Medulla oblongata (tissue), 1 donor: ENCODE data around the gene CEP170.
"Not testable (repeated sequence)": the region's sequence is repeated elsewhere in the genome, so short reads cannot be mapped to it uniquely, and the experiment has no call there.

Experiments used
- DNase-seq: peaks from one replicate; pipeline ENCODE4 v3.0.0-alpha.2; 2015; ENCODE audit errors: extremely low spot score

Gene CEP170

GRCh38 chr1:243233908-243234307 lies 21.2 kb downstream of the CEP170 start:
- no peak for DNase-seq

GRCh38 chr1:243230914-243231313 lies 24.2 kb downstream of the CEP170 start:
- DNase-seq: no peak

GRCh38 chr1:243229526-243229925 lies 25.6 kb downstream of the CEP170 start:
- DNase-seq: no peak

DNA sequence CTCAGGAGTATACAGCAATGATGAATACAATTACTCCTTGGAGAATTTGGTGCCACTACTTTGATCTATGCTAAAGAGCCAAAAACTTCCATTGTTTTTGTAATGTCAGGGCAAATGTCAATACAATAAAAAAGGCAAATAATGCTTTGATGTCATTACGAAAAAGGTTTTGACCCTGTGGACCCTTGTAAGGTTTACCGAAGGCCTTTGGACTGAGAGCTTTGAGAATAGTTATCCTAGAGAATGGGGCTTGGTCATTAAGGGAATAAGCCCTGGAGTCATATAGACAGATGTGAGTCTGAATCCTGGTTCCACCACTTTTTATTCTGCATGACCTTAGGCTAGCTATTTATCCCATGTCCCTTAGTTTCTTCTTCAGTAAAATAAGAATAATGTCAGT lies 27.5 kb downstream of the CEP170 start:
- DNase-seq: no peak

- no peak for DNase-seq
Measured at GRCh38 chr1:243218059-243218458, 37.0 kb downstream of the CEP170 start.

- no peak for DNase-seq
Measured at GRCh38 chr1:243217349-243217748, 37.7 kb downstream of the CEP170 start.

DNA sequence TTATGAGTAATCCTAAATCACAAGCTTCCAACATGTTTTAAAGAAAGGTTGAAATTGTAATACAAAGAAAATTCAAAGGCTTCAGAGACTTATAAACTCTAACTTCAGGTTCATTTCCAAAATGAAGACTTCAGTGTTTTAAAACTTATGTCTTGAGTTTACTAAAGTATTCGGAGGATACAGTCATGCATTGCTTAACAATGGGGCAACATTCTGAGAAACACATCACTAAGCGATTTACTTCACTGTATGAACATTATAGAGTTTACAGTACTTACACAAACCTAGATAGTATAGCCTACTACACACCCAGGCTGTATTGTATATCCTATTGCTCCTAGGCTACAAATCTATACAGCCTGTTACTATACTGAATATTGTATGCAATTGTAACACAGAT lies 38.3 kb downstream of the CEP170 start:
- no peak for DNase-seq

DNA sequence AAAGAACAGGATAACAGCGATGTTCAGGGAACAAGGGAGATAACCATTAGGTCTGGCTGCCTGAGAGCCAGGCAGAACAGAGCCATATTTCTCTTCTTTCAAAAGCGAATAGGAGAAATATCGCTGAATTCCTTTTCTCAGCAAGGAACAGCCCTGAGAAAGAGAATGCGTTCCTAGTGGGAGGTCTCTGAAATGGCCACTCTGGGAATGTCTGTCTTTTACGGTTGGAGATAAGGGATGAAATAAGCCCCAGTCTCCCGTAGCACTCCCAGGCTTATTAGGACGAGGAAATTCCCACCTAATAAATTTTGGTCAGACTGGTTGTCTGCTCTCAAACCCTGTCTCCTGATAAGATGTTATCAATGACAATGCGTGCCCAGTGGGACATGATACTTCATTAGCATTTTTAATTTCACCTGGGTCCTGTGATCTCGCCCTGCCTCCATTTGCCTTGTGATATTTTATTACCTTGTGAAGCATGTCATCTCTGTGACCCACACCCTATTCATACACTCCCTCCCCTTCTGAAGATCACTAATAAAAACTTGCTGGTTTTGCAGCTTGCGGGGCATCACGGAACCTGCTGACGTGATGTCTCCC lies 39.7 kb downstream of the CEP170 start:
- DNase-seq: not testable (repeated sequence)

DNA sequence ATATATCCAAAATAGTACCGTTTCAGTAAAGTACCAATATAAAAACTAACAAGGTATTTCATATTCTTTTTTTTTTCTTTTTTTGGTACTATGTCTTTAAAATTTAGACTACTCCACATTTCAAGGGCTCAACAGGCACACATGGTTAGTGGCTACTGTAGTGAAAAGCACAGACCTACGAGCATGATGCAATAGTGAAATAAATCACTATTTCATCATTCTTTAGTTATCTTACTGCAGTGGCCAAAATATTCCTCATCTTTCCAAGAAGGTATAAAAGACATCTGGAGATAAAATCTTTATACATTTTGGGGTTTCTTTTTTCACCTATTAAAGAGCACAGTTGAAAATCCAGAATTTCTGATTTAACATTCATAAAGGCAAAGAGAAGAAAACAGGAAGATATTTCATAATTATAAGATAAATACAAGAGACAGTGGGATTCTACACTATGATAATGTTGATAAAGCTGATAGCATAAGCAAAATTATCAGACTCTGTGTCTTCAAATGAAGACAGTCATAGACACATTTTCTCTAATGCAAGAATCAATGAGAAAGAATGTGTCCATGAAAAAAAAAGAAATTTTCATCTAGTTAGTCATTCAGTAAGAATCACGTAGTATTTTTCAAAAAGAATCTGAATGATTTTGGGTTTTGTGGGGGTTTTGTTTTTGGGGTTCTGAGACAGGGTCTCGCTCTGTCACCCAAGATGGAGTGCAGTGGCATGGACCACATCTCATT lies 41.9 kb downstream of the CEP170 start:
- no peak for DNase-seq

DNA sequence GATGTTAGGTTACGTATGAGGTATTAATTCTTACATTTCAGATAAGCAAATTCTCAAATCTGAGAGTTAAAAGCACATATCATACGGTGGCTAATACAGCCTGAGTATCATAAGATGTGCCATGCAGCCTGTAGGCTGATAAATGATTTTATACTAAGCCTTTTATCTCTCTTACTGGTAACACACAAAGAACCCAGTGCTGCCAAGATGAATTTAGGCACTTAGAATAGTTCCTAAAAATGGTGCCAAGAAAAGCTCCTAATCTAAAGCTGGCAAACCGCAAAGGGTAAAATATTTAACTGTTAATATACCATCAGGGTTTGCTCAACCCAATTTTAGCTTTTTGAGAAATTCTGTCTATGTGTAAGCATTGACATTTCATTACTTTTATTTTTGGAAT lies 43.1 kb downstream of the CEP170 start:
- not testable (repeated sequence) for DNase-seq

- not testable (repeated sequence) for DNase-seq
Measured at GRCh38 chr1:243205026-243205501, 50.0 kb downstream of the CEP170 start.

DNA sequence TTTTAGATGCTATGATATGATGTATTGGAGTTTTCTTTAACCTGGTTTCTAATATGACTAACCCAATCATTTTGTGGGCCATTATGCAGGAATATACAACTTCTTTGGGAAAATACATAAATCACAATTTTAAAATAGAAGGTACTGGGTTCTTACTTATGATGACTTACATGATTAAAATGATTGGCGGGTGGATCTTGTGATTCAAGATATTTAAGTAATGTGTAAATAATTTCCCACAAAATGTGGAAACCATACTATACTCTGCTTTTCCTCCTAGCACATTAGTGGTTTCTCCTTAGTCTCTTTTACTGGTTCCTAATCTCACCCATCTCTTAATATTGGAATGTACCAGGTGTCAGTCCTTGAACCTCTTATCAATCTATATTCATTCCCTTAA lies 50.7 kb downstream of the CEP170 start:
- DNase-seq: not testable (repeated sequence)

- not testable (repeated sequence) for DNase-seq
Measured at GRCh38 chr1:243203196-243203595, 51.9 kb downstream of the CEP170 start.

GRCh38 chr1:243201316-243201715 lies 53.8 kb downstream of the CEP170 start:
- not testable (repeated sequence) for DNase-seq

- not testable (repeated sequence) for DNase-seq
Measured at GRCh38 chr1:243197524-243197923, 57.6 kb downstream of the CEP170 start.

- not testable (repeated sequence) for DNase-seq
Measured at GRCh38 chr1:243193330-243193729, 61.8 kb downstream of the CEP170 start.

- DNase-seq: peak; percentile 69
Measured at GRCh38 chr1:243186201-243186995, 68.7 kb downstream of the CEP170 start.

DNA sequence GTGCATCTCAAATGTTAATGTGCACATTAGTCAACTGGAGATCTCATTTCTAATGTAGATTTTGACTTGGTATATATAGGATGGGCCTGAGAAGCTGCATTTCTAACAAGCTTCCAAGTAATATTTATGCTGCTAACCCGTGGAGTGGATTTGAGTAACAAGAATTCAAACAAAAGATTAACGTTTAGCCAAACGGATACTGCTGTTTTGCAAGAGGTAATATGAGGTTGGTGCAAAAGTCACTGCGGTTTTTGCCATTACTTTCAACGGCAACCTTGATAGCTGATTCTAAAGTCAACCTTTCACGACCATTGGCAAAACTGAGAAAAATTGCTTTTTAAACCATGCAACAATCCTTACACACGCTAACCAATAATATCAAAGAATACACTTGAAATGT lies 70.3 kb downstream of the CEP170 start:
- not testable (repeated sequence) for DNase-seq

DNA sequence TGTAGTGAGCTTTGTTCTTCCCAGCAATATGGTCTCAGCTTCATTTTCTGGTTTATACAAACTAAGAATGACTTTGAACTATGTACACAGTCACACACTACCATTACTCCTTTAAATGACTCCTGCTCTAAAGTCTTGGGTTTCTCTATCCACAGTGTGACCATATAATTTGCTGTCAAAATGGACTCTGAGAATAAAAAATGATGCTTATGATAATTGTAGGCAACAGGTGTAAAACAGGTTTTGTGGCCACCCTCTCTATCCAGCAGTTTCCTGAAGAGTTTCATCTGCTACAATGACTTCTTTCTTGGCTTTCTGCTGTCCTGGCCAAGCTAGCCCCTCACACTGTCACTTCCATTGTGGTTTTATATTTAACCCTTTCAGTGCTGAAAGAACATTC lies 71.4 kb downstream of the CEP170 start:
- not testable (repeated sequence) for DNase-seq

DNA sequence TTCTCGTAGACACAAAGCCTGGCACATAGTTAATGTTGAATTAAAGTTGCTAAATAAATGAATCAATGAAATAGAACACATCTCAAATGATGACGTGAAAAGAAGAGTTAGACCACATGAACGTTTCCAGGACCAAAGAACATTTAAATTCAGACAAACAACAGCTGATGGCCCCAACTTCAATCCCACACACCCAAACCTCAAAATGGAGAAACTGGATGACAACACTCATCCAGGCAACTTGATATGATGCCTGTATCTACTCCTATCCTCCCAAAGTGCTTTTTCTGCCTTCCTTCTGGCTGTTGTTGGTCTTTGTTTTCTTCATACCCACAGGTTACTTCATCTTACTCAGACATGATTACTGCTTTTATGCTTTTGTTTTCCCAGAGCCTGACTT lies 71.9 kb downstream of the CEP170 start:
- DNase-seq: not testable (repeated sequence)

DNA sequence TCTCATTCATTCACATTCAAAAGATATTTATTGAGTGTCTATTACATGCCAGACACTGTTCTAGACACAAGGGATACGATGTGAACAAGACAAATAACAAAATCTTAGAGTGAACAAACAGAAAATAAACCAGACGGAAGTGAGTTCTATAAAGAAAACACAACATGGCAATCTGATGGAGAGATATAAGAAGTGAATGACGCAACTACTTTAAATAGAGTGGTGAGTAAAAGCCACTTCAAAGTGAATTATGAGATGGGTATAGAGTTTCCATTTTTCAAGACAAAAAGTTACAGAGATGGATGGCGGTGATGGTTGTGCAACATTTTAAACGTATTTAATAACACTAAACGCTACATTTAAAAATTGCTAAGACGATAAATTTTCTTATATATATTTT lies 75.4 kb downstream of the CEP170 start:
- no peak for DNase-seq

- DNase-seq: not testable (repeated sequence)
Measured at GRCh38 chr1:243177792-243178191, 77.3 kb downstream of the CEP170 start.
